CD4-positive, alpha-beta T cell treated with Interleukin-15 for 1 hour (primary cell): ENCODE results near the gene RSRC1.
"Not testable (repeated sequence)": the region's sequence is repeated elsewhere in the genome, so short reads cannot be mapped to it uniquely, and the experiment has no call there.

ENCODE experiments used
- DNase-seq: peaks from one replicate; pipeline ENCODE4 v3.0.0-alpha.2; 2020

Gene RSRC1

DNA sequence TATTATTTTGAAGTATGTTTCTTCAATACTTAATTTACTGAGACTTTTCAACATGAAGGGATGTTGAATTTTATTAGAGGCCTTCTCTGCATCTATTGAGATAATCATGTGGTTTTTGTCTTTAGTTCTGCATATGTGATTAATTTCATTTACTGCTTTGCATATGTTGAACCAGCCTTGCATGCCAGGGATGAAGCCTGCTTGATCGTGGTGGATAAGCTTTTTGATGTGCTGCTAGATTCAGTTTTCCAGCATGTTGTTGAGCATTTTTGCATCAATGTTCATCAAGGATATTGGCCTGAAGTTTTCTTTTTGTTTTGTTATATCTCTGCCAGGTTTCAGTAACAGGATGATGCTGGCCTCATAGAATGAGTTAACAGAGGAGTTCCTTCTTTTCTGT lies 134.4 kb downstream of the RSRC1 start:
- DNase-seq: no peak

DNA sequence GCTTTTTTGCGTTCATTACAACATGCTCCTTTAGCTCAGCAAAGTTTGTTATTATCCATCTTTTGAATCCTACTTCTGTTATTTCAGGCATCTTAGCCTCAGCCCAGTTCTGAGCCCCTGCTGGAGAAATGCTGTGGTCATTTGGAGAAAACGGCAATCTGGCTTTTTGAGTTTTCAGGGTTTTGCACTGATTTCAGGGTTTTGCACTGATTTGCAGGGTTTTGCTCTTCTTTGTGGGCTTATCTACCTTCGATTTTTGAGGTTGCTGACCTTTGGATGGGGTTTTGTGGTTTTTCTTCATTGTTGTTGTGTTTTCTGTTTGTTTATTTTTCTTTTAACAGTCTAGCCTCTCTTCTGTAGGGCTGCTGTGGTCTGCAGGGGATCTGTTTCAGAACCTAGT lies 137.4 kb downstream of the RSRC1 start:
- DNase-seq: no peak

DNA sequence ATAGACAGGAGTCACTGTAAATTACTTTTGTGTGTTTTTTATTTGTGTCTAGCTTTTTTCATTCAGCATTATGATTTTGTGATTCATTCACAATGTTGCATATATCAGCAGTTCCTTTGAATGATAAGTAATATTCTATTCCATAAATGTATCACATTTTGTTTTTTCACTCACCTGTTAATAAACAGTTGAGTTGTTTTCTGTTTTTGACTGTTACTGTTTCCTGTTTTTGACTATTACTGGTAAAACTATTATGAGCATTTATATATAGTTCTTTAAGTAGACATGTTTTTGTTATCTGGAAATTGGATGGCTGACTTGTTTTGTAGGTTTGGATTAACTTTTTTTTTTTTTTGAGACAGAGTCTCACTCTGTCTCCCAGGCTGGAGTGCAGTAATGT lies 138.4 kb downstream of the RSRC1 start:
- no peak for DNase-seq

DNA sequence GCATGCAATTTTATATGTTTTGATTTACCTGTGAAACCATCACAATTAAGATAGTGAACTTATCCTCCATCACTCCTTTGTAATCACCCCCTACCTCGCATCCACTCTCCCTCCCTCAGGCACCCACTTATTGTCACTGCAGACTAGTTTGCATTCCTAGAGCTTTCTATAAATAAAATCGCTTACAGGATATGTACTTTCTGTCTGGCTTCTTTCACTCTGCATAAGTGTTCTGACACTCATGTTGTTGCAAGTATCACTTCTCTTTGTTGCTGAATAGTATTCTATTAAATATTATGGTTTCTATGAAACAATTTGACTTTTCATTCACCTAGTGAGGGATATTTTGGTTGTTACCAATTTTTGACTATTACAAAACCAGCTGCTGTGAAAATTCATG lies 139.3 kb downstream of the RSRC1 start:
- DNase-seq: no peak

DNA sequence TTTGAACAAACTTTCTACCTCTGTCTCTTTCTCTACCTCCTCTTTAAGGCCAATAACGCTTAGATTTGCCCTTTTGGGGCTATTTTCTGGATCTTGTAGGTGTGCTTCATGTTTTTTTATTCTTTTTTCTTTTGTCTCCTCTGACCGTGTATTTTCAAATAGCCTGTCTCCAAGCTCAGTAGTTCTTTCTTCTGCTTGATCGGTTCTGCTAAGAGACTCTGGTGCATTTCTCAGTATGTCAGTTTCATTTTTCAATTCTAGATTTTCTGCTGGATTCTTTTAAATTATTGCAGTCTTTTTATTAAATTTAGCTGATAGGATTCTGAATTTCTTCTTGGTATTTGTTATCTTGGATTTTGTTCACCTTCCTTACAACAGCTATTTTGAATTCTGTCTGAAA lies 148.7 kb downstream of the RSRC1 start:
- DNase-seq: no peak

DNA sequence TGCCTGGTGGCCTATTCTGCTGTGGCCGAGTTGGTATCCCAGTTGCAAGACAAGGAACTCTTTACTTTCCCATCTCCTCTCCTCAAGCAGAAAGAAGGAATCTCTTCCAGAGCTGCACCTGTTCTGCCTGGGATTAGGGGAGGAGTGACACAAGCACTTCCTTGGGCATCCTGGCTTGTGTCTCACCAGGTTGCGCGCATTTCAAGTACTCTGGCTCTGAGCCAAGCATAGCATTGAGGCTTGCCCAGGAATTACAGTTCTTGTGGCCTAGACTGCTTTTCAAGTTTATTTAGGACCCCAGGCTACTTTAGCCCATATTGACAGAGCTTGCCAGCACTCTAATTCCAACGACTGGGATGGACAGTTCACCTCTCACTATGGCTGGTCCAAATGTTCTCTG lies 150.5 kb downstream of the RSRC1 start:
- no peak for DNase-seq

DNA sequence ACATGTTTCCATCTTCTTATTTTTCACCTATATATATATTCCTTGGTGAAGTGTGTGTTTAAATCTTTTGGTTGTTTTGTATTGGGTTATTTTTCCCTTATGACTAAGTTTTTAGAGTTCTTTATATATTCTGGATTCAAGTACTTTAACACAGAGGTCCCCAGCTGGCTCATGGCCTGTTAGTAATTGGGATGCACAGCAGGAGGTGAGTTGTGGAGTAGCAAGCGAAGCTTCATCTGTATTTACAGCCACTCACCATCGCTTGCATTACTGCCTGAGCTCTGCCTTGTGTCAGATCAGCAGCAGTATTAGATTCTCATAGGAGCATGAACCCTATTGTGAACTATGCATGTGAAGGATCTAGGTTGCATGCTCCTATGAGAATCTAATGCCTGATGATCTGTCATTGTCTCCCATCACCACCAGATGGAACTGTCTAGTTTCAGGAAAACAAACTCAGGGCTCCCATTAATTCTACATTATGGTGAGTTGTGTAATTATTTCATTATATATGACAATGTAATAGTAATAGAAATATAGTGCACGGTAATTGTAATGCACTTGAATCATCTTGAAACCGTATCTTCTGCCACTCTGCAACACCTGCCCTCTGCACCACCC lies 151.6 kb downstream of the RSRC1 start:
- no peak for DNase-seq

DNA sequence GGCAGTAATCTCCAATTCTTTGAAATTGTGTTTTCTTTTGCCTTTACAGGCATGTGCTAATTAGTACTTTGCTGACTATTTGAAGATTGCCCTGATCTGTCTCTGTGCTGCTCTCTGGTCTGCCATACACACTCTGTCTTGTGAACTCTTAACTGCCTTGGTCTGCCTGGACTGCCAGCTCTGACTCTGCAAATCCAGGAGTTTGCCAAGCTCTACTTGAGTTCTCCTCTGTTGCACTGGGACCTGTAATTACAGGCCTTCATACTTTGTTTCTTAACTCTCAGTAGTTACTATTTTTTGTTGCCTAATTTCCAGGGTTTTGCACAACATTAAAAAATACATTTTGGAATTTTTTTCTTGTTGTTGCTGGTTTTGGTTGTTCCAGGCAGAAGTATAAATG lies 155.0 kb downstream of the RSRC1 start:
- DNase-seq: no peak

DNA sequence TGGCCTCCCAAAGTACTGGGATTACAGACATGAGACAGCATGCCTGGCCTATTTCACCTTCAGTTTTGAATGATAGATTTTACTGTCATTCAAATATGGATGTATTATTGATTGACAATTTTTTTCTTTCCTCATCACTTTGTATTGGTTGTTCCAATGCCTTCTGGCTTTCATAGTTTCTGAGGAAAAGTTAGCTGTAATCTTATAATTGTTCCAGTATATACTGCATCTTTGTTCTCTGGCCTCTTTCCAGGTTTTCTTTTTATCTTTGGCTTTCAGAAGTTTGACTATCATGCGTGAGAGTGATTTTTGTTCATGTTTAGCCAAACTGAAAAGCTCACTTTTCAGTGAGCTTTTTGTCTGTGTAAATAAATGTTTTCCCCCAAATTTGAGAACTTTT lies 157.1 kb downstream of the RSRC1 start:
- DNase-seq: no peak

DNA sequence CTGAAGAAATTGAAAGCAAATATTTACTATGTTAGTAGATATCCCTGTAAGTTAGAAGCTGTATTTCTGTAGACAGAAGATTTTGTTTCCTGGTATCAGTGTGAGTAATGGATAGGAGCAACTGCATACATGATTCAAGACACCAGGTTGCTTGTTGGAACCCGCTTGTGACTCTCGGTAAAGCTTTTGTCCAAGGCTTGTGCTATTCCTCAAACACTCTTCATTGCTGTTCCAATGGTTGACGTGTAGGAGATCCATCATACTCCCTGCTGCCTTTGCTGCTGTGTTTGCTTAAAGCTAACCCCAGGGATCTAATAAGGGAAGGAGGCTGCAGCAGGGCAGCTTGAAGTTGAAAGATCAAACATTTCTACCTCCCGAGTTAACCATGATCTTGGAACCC lies 160.1 kb downstream of the RSRC1 start:
- DNase-seq: no peak

DNA sequence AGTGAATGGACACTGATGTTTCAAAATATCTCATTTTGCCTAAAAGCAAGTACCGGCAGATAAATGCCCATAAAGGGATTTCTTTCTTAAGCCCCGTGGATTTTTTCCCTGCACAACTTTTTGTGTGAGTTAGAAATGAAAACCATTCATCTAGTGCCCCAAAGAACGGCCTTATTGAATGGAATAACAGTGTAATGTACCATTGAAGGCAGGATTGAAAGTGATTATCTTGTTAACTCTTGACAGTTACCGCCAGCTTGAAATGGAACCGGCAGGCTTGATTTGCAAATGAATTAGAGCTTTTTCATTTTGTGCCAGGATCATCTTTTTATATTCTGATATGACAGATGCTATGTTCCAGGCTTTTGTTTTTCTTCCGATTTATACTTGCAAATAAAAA lies 162.2 kb downstream of the RSRC1 start:
- DNase-seq: no peak

DNA sequence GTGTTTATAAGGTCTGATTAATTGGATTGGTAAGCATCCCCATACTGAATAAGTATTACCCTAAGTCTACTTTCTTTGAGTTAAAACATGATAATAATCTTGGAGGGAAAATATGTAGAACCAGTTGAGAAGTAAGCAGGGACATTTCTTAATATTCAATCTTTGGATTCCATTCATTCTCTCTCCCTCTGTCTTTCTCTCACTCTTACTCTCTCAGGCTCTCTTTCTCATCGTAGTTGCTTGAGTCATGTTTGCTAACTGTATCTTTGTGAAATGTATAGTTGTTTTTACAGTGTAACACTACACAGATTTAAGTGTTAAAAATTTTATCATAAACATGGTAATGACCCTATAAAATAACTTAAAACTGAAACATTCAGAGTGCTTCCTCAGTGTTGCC lies 163.8 kb downstream of the RSRC1 start:
- no peak for DNase-seq

DNA sequence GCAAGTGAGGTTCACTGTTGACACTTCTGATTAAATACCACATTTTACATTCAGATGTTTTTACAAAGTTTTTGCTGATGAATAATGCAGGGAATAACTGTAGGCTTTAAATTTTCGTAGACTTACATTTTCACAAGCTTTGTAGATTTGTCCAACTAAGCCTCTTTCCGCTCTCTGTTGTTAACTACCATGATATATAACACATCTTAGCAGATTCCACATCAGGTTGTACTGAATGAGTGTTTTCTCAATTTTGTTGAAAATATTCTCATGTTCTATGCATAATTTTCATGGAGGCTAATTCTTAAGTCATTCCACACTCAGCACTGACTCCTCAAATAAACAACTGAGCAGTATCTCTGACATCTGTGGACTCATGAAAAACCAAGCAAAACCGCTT lies 168.3 kb downstream of the RSRC1 start:
- no peak for DNase-seq

DNA sequence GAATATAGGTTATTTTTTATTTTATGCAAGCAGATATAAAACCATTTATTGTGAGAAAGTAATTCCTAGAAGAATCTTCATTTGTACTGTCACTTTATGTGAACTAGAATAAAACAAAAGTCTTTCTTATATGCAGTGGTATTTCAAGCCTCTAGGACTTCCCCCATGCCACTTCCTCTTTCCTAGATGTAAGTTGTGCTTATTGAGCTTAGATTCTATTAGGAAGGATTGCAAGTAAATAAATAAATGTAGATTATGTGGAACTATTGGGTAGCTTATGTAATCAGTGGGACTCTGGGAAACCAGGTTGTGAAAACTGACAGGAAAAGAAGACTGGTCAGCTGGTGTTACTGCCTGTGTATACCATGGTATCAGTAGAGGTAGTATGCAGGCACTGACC lies 169.7 kb downstream of the RSRC1 start:
- DNase-seq: no peak

DNA sequence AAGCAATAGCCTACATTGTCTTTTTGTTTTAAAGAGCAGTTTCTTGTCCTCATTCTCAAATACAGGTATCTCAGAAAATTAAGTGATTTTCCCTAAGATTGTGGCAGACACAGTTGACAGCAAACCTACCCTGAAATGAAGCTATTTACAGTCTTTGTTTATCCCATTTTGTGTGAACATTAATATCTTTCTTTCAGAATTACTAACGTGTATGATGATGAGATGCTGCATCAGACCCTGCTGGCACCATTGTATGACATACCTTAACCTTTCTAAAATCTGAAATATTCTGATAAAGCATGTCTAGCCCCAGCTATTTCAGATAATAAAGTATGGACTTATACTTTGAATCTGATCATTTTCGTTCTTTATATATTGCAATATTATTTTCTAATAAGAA lies 185.9 kb downstream of the RSRC1 start:
- DNase-seq: no peak

DNA sequence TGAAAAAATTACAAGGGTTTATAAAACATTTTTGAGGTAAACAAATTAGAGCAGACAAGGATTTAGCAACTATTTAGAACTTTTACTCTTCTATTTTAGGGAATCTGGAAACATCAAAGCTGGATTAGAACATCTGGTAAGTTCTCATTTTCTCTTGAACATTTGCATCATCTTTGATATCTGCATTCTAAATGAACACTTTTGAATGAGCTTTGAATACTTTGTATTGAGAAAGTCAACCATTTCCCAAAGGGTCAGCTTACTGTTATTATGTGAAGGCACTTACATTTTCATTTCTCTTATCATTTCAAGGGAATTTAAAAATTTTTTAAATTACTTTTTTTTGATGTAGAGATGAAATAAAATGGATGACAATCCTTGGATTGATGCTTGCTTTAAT lies 188.1 kb downstream of the RSRC1 start:
- no peak for DNase-seq

DNA sequence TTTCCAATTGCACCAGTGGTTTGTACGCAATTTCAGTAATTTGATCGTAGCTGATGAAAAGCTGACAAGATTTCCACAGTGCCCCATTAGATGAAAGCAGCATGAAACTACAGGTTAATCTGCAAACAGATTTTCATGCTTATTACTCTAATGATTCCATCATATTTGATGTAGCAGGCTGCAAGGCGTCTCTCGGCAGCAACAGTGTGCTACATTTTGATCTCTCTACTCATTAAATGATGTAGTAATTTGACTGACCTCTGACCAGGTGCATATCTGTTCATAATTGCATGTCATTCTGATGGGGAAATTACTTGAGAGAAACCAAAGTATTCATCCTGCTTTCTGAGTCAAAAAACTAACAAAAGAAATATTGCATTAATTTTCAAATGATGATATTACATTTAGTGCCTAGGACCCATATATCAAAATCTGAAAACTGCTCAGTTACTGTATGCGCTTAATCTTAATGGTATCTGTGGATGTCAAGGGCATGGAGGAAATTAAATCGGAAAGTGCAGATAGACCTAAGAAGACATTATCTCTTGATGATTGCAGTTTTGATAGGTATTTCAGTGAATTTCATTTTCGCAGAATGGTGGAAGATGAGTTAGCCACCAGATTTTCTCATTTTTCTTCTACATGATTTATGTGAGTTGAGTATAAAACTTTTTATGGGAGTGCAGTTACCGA lies 198.5 kb downstream of the RSRC1 start:
- DNase-seq: no peak

DNA sequence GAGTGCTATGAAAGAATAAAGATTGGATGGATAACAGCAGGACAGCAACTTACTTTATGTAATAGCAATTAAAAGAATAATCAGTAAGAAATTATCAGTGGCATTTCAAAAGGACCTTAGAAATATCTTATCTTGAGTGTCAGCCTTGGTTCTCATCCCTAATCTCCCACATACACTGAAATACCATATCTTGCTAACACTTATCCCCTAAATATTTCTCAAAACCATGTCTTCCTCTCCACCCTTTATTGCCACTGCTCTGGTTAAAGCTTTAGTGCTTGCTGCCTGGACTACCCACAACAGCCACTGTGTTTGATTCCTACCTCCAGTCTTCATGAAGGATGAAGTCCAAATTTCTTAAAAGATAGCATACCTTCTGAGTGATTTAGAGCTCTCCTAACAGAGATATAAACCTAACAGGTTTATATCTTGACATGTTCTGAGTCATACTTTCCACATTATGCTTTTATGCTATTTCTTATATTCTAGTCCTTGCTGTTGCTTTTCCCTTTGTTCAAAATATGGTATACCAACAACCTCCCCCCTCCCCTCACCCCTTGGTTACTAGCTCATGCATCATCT lies 202.8 kb downstream of the RSRC1 start:
- no peak for DNase-seq

DNA sequence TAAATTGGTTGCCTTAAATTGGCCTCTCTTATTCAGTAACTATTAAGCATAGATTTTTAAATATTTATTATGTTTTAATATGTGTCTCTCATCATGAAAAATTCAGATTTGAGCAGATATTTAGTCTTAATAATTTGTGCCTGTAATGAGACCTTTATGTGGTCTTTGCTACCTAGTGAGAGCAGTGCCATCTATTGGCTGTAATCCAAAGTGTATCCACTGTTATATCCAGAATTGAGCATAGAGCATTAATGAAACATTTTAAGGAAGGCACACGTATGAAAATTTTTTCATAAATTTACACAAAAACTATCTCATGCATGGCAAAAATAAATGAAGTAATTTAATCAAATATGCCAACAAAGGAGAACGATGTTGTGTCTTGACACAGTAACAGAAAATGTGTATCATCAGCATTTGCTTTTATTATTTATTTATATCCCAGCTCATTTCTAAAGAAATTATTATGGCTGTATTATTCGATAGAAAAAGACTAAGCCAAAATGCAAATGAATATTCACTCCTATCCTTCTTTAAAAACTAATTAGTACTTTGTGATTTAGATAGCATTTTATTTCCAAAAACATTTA lies 203.5 kb downstream of the RSRC1 start:
- DNase-seq: no peak

DNA sequence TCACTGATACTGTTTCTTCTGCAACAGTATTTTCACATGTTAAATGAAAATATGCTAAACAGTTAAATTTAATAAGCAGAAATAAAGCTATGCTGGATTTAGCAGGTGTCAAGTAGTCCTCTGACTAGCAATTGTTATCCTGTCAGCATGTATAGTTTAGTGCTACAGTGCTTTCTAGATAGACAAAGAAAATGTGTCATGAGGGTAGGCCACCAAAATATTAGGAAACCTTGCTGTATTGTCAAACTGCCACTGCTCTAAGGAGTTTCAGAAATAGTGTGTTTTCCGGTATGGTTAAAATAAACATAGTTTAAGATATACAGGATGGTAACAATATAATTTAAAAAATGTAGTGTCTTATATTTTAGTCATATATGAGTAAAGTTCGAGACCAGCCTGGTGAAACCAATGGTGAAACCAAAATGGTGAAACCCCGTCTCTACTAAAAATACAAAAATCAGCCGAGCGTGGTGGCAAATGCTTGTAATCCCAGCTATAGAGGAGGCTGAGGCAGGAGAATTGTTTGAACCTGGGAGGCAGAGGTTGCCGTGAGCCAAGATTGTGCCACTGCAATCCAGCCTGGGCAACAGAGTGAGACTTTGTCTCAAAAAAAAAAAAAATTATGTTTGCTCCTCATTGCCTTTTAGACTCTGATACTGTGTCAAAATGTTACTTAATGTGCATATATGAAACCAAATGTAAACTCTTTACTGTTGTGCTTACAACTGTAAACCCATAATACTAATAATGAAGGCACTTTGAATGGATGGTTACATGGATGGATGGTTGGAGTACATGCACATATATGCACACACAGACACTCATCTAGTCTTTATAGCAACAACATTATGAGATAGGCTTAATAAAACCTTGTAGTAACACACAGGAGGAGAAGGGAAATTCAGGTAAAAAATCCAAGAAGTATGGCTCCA lies 204.8 kb downstream of the RSRC1 start:
- DNase-seq: no peak

DNA sequence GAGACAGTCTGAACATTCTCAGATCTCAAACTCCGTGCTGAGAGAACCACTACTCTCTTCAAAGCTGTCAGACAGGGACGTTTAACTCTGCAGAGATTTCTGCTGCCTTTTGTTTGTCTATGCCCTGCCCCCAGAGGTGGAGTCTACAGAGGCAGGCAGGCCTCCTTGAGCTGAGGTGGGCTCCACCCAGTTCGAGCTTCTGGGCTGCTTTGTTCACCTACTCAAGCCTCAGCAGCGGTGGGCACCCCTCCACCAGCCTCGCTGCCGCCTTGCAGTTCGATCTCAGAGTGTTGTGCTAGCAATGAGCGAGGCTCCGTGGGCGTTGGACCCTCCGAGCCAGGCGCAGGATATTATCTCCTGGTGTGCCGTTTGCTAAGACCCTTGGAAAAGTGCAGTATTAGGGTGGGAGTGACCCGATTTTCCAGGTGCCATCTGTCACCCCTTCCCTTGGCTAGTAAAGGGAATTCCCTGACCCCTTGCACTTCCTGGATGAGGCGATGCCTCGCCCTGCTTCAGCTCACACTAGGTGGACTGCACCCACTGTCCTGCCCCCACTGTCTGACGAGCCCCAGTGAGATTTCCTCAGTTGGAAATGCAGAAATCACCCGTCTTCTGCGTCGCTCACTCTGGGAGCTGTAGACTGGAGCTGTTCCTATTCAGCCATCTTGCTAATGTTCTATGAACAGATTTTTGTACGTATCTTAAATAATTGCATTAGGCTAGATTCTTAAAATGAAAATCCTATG lies 220.0 kb downstream of the RSRC1 start:
- DNase-seq: not testable (repeated sequence)

DNA sequence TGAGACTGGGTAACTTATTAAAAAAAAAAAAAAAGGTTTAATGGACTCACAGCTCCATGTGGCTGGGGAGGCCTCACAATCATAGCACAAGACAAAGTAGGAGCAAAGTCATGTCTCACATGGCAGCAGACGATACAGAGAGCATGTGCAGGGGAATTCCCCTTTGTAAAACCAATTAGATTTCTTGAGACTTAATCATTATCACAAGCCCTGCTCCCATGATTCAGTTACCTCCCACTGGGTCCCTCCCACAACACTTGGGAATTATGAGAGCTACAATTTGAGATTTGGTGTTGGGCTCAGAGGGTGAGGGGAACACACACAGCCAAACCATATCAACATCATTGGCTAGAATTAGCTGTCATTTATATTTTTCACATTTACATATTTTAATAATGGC lies 221.0 kb downstream of the RSRC1 start:
- no peak for DNase-seq

DNA sequence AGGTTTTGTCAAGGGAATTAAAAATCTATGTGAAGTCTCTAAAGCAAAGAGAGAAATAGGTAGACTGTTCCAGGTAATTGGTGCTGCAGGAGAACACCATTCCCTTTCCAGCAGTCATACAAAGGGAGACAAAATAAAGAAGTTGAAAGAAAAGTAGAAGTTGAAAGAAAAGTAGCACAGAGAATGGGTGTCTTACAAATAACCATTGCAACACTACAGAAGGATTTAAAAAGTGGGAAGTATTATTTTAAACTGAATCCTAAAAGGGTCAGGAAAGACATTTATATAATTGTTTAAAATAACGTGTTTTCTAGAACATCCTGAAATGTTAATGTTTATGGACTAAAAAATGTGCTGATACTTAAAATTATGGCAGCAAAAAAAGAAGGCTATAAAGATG lies 223.8 kb downstream of the RSRC1 start:
- DNase-seq: no peak
